ENCODE measurements around the gene PPP2R2C.

PPP2R2C gene

GRCh38 chr4:6422105-6422504, 50.3 kb downstream of the PPP2R2C start:
- Histone ChIP-seq H3K4me1 (ENCODE audit: control insufficient read depth, insufficient read depth, low read length) (no peaks in the 10 kb centered on the region), H3K27ac (ENCODE audit: low read depth, low read length) (no peak overlapping the region), H3K36me3 (ENCODE audit: control insufficient read depth, insufficient read depth, low read length) (no peaks in the 10 kb centered on the region), H3K4me3 (ENCODE audit: low read length) (no peak overlapping the region), H3K27me3 (ENCODE audit: control insufficient read depth, insufficient read depth, low read length) (no peaks in the 10 kb centered on the region), H3K9ac (ENCODE audit: low read length) (no peak overlapping the region)

- H3K4me3 ChIP-seq (ENCODE audit: low read length): no peak overlapping the region
- H3K4me1 ChIP-seq (ENCODE audit: control insufficient read depth, insufficient read depth, low read length): no peaks in the 10 kb centered on the region
- H3K27me3 ChIP-seq (ENCODE audit: control insufficient read depth, insufficient read depth, low read length): peaks cover under 1% of the 10 kb centered on the region
- H3K27ac ChIP-seq (ENCODE audit: low read depth, low read length): no peak overlapping the region
- H3K9ac ChIP-seq (ENCODE audit: low read length): no peak overlapping the region
- no peaks in the 10 kb centered on the region for H3K36me3 ChIP-seq (ENCODE audit: control insufficient read depth, insufficient read depth, low read length)
Observed at GRCh38 chr4:6421397-6421796, 51.0 kb downstream of the PPP2R2C start.

GRCh38 chr4:6420972-6421371, 51.4 kb downstream of the PPP2R2C start:
- H3K4me1 ChIP-seq (ENCODE audit: control insufficient read depth, insufficient read depth, low read length): no peaks in the 10 kb centered on the region
- H3K27ac ChIP-seq (ENCODE audit: low read depth, low read length): no peak overlapping the region

GRCh38 chr4:6420036-6420435, 52.4 kb downstream of the PPP2R2C start:
- Histone ChIP-seq H3K27ac (ENCODE audit: low read depth, low read length) (no peak overlapping the region), H3K9ac (ENCODE audit: low read length) (no peak overlapping the region), H3K27me3 (ENCODE audit: control insufficient read depth, insufficient read depth, low read length) (peaks cover 5% of the 10 kb centered on the region), H3K36me3 (ENCODE audit: control insufficient read depth, insufficient read depth, low read length) (no peaks in the 10 kb centered on the region), H3K4me3 (ENCODE audit: low read length) (no peak overlapping the region), H3K4me1 (ENCODE audit: control insufficient read depth, insufficient read depth, low read length) (no peaks in the 10 kb centered on the region)

More at GRCh38 chr4:6420972-6421371, 51.4 kb downstream of the PPP2R2C start:
- peaks cover 3% of the 10 kb centered on the region for H3K27me3 ChIP-seq (ENCODE audit: control insufficient read depth, insufficient read depth, low read length)
- no peak overlapping the region for H3K4me3 ChIP-seq (ENCODE audit: low read length)
- no peak overlapping the region for H3K9ac ChIP-seq (ENCODE audit: low read length)
- H3K36me3 ChIP-seq (ENCODE audit: control insufficient read depth, insufficient read depth, low read length): no peaks in the 10 kb centered on the region

- Histone ChIP-seq H3K4me3 (ENCODE audit: low read length) (no peak overlapping the region), H3K4me1 (ENCODE audit: control insufficient read depth, insufficient read depth, low read length) (no peaks in the 10 kb centered on the region), H3K9ac (ENCODE audit: low read length) (no peak overlapping the region), H3K27me3 (ENCODE audit: control insufficient read depth, insufficient read depth, low read length) (peaks cover 5% of the 10 kb centered on the region), H3K27ac (ENCODE audit: low read depth, low read length) (no peak overlapping the region), H3K36me3 (ENCODE audit: control insufficient read depth, insufficient read depth, low read length) (no peaks in the 10 kb centered on the region)
Observed at GRCh38 chr4:6419452-6420028, 52.9 kb downstream of the PPP2R2C start.

- H3K27me3 ChIP-seq (ENCODE audit: control insufficient read depth, insufficient read depth, low read length): peaks cover 5% of the 10 kb centered on the region
- no peaks in the 10 kb centered on the region for H3K4me1 ChIP-seq (ENCODE audit: control insufficient read depth, insufficient read depth, low read length)
- no peaks in the 10 kb centered on the region for H3K36me3 ChIP-seq (ENCODE audit: control insufficient read depth, insufficient read depth, low read length)
- no peak overlapping the region for H3K4me3 ChIP-seq (ENCODE audit: low read length)
- no peak overlapping the region for H3K27ac ChIP-seq (ENCODE audit: low read depth, low read length)
- no peak overlapping the region for H3K9ac ChIP-seq (ENCODE audit: low read length)
Observed at GRCh38 chr4:6418193-6418755, 54.1 kb downstream of the PPP2R2C start.

- Histone ChIP-seq H3K27me3 (ENCODE audit: control insufficient read depth, insufficient read depth, low read length) (peaks cover 5% of the 10 kb centered on the region), H3K27ac (ENCODE audit: low read depth, low read length) (no peak overlapping the region), H3K9ac (ENCODE audit: low read length) (no peak overlapping the region), H3K4me1 (ENCODE audit: control insufficient read depth, insufficient read depth, low read length) (no peaks in the 10 kb centered on the region), H3K36me3 (ENCODE audit: control insufficient read depth, insufficient read depth, low read length) (no peaks in the 10 kb centered on the region), H3K4me3 (ENCODE audit: low read length) (no peak overlapping the region)
Observed at GRCh38 chr4:6417516-6418050, 54.8 kb downstream of the PPP2R2C start.

GRCh38 chr4:6416518-6417286, 55.7 kb downstream of the PPP2R2C start:
- Histone ChIP-seq H3K4me3 (ENCODE audit: low read length) (no peak overlapping the region), H3K27me3 (ENCODE audit: control insufficient read depth, insufficient read depth, low read length) (peaks cover 5% of the 10 kb centered on the region), H3K9ac (ENCODE audit: low read length) (no peak overlapping the region), H3K36me3 (ENCODE audit: control insufficient read depth, insufficient read depth, low read length) (no peaks in the 10 kb centered on the region), H3K27ac (ENCODE audit: low read depth, low read length) (no peak overlapping the region), H3K4me1 (ENCODE audit: control insufficient read depth, insufficient read depth, low read length) (no peaks in the 10 kb centered on the region)

GRCh38 chr4:6415031-6415705, 57.2 kb downstream of the PPP2R2C start:
- Histone ChIP-seq H3K4me3 (ENCODE audit: low read length) (no peak overlapping the region), H3K27ac (ENCODE audit: low read depth, low read length) (no peak overlapping the region), H3K27me3 (ENCODE audit: control insufficient read depth, insufficient read depth, low read length) (peaks cover 7% of the 10 kb centered on the region), H3K4me1 (ENCODE audit: control insufficient read depth, insufficient read depth, low read length) (no peaks in the 10 kb centered on the region), H3K9ac (ENCODE audit: low read length) (no peak overlapping the region), H3K36me3 (ENCODE audit: control insufficient read depth, insufficient read depth, low read length) (no peaks in the 10 kb centered on the region)

- Histone ChIP-seq H3K9ac (ENCODE audit: low read length) (no peak overlapping the region), H3K27ac (ENCODE audit: low read depth, low read length) (no peak overlapping the region), H3K36me3 (ENCODE audit: control insufficient read depth, insufficient read depth, low read length) (no peaks in the 10 kb centered on the region), H3K4me1 (ENCODE audit: control insufficient read depth, insufficient read depth, low read length) (no peaks in the 10 kb centered on the region), H3K4me3 (ENCODE audit: low read length) (no peak overlapping the region), H3K27me3 (ENCODE audit: control insufficient read depth, insufficient read depth, low read length) (peaks cover 7% of the 10 kb centered on the region)
Observed at GRCh38 chr4:6414578-6414977, 57.8 kb downstream of the PPP2R2C start.

- peaks cover 4% of the 10 kb centered on the region for H3K27me3 ChIP-seq (ENCODE audit: control insufficient read depth, insufficient read depth, low read length)
- no peak overlapping the region for H3K4me3 ChIP-seq (ENCODE audit: low read length)
- no peak overlapping the region for H3K9ac ChIP-seq (ENCODE audit: low read length)
- H3K36me3 ChIP-seq (ENCODE audit: control insufficient read depth, insufficient read depth, low read length): no peaks in the 10 kb centered on the region
- H3K27ac ChIP-seq (ENCODE audit: low read depth, low read length): no peak overlapping the region
- H3K4me1 ChIP-seq (ENCODE audit: control insufficient read depth, insufficient read depth, low read length): no peaks in the 10 kb centered on the region
Observed at GRCh38 chr4:6410664-6411063, 61.8 kb downstream of the PPP2R2C start.

GRCh38 chr4:6410068-6410467, 62.3 kb downstream of the PPP2R2C start:
- Histone ChIP-seq H3K36me3 (ENCODE audit: control insufficient read depth, insufficient read depth, low read length) (no peaks in the 10 kb centered on the region), H3K9ac (ENCODE audit: low read length) (no peak overlapping the region), H3K27me3 (ENCODE audit: control insufficient read depth, insufficient read depth, low read length) (peaks cover 2% of the 10 kb centered on the region), H3K4me3 (ENCODE audit: low read length) (no peak overlapping the region), H3K4me1 (ENCODE audit: control insufficient read depth, insufficient read depth, low read length) (no peaks in the 10 kb centered on the region), H3K27ac (ENCODE audit: low read depth, low read length) (no peak overlapping the region)

All from rectal smooth muscle tissue (tissue), 1 donor.